ENCODE results near the gene AMPH. TPM values are rescaled to one million over a fixed set of nuclear protein-coding genes. Genes with fewer than 3 reads are reported as not detected.

AMPH gene
- total RNA-seq, 1 experiment from 2014 or later: not detected

GRCh38 chr7:38512704-38513103, 118.5 kb downstream of the AMPH start:
- CTCF ChIA-PET: no interaction called here
- ATAC-seq: no peak

More at GRCh38 chr7:38512704-38513103, 118.5 kb downstream of the AMPH start:
- peaks cover 7% of the 10 kb centered on the region for H3K27me3 ChIP-seq (ENCODE audit: insufficient read depth, low read length)
- no peak overlapping the region for H3K9ac ChIP-seq (ENCODE audit: low read length)
- intact Hi-C loops (cut with micrococcal nuclease): no loop called here
- H2AFZ ChIP-seq (ENCODE audit: low read depth, low read length, poor library complexity, severe bottlenecking): no peak overlapping the region
- TF ChIP-seq REST (IDR thresholded peaks at IDR 0.05; ENCODE audit: low read depth): peak; percentile 51
- TF ChIP-seq EZH2phosphoT487 (IDR thresholded peaks at IDR 0.05; ENCODE audit: borderline replicate concordance): no peak
- TF ChIP-seq RAD21 (IDR thresholded peaks at IDR 0.05; ENCODE audit: low read depth): no peak
- no TSS peak for BruUV-seq (replicated peaks)
- H3K27ac ChIP-seq (ENCODE audit: low read depth, low read length): no peak overlapping the region
- no peak for DNase-seq (ENCODE audit: low read depth, low spot score)
- H3K36me3 ChIP-seq (ENCODE audit: control insufficient read depth in 1 of 2, insufficient read depth in 2 of 2, low read length in 2 of 2): no peaks in the 10 kb centered on the region
- H3K79me2 ChIP-seq (ENCODE audit: insufficient read depth, low read length): no peaks in the 10 kb centered on the region
- H3K4me3 ChIP-seq (replicated peaks in 1 of 2; ENCODE audit: low read depth in 1 of 2, low read length in 2 of 2): no peak overlapping the region
- ChIA-PET RAD21 (ENCODE audit: low non-redundant PET in 1 of 2, low total read pairs in 2 of 2, uncharacterized antibody in 2 of 2, unreplicated experiment in 2 of 2) (no interaction called here), POLR2A (no interaction called here)
- H3K9me2 ChIP-seq (ENCODE audit: insufficient read depth): no peaks in the 10 kb centered on the region
- no peaks in the 10 kb centered on the region for H3K9me3 ChIP-seq (ENCODE audit: control insufficient read depth in 1 of 2, insufficient read depth in 1 of 2, low read depth in 1 of 2, low read length in 2 of 2)
- H3K4me1 ChIP-seq (ENCODE audit: control insufficient read depth in 1 of 2, insufficient read depth in 2 of 2, low read length in 2 of 2): no peaks in the 10 kb centered on the region
- no peak overlapping the region for H3K4me2 ChIP-seq (ENCODE audit: low read length)
- no peaks in the 10 kb centered on the region for H4K20me1 ChIP-seq (ENCODE audit: insufficient read depth)

Data from HCT116 (cell line).